Mesendoderm (in vitro differentiated cells): Measurements from ENCODE around the gene NCAPD3.
A peak's percentile ranks its signal among the peaks of the same experiment; 100 is the strongest.

Experiments used
- DNase-seq: peaks from one replicate; pipeline ENCODE4 v3.0.0; 2013
- H2AK5ac ChIP-seq: 2 replicates; pipeline ENCODE4 v1.6.1; 2013; ENCODE audit warnings: low read length, inconsistent platforms
- H2BK120ac ChIP-seq: 2 replicates; pipeline ENCODE4 v1.6.1; 2013; ENCODE audit warnings: low read depth, mild to moderate bottlenecking, low read length, moderate library complexity, mixed read lengths
- H2BK15ac ChIP-seq: replicated peaks from 2 replicates; pipeline ENCODE4 v1.6.1; 2013; ENCODE audit warnings: low read depth, mild to moderate bottlenecking, moderate library complexity
- H2BK5ac ChIP-seq: 2 replicates; pipeline ENCODE4 v1.6.1; 2013; ENCODE audit warnings: low read length, inconsistent platforms
- H3K18ac ChIP-seq: 2 replicates; pipeline ENCODE4 v1.6.1; 2013; ENCODE audit warnings: mild to moderate bottlenecking, low read length, mixed read lengths
- H3K23ac ChIP-seq: one replicate; pipeline ENCODE4 v1.6.1; 2013; ENCODE audit warnings: low read length
- H3K27ac ChIP-seq: 2 replicates; pipeline ENCODE4 v1.5.1; 2013; ENCODE audit warnings: low read depth, mild to moderate bottlenecking, inconsistent platforms, low read length, moderate library complexity
- H3K27me3 ChIP-seq: 2 replicates; pipeline ENCODE4 v1.6.1; 2013; ENCODE audit warnings: low read length, control low read depth, mild to moderate bottlenecking, inconsistent platforms; ENCODE audit not compliant: insufficient read depth, poor library complexity
- H3K36me3 ChIP-seq: 2 replicates; pipeline ENCODE4 v1.6.1; 2013; ENCODE audit warnings: low read length, inconsistent platforms; ENCODE audit not compliant: control insufficient read depth, insufficient read depth
- H3K4ac ChIP-seq: one replicate; pipeline ENCODE4 v1.6.1; 2013; ENCODE audit warnings: low read depth, mild to moderate bottlenecking, low read length, moderate library complexity
- H3K4me1 ChIP-seq: 2 replicates; pipeline ENCODE4 v1.6.1; 2013; ENCODE audit warnings: low read depth, low read length, inconsistent platforms; ENCODE audit not compliant: control insufficient read depth
- H3K4me2 ChIP-seq: 2 replicates; pipeline ENCODE4 v1.6.1; 2013; ENCODE audit warnings: low read length
- H3K4me3 ChIP-seq: 2 replicates; pipeline ENCODE4 v1.5.1; 2013; ENCODE audit warnings: mild to moderate bottlenecking, low read length
- H3K56ac ChIP-seq: one replicate; pipeline ENCODE4 v1.6.1; 2013; ENCODE audit warnings: low read length
- H3K79me1 ChIP-seq: 2 replicates; pipeline ENCODE4 v1.6.1; 2013; ENCODE audit warnings: low read length, inconsistent platforms
- H3K79me2 ChIP-seq: 2 replicates; pipeline ENCODE4 v1.6.1; 2013; ENCODE audit warnings: mild to moderate bottlenecking, low read length; ENCODE audit not compliant: control insufficient read depth, insufficient read depth
- H3K9ac ChIP-seq: 2 replicates; pipeline ENCODE4 v1.6.1; 2013; ENCODE audit warnings: low read length, inconsistent platforms
- H4K5ac ChIP-seq: one replicate; pipeline ENCODE4 v1.6.1; 2013; ENCODE audit warnings: low read length
- H4K8ac ChIP-seq: one replicate; pipeline ENCODE4 v1.6.1; 2013; ENCODE audit warnings: low read depth, mild to moderate bottlenecking, control low read depth, low read length, moderate library complexity
- WGBS: extraction: QIAGEN DNeasy Blood & Tissue Kit; methylation state at CpG from one replicate; pipeline ENCODE4 v1.1.7; 2013; ENCODE audit warnings: low lambda C conversion rate, missing lambda C conversion rate; ENCODE audit not compliant: insufficient coverage; ENCODE audit errors: extremely low coverage; 5-methylcytosine and 5-hydroxymethylcytosine counted together

NCAPD3 gene

GRCh38 chr11:134226806-134227325, 3.1 kb upstream of the NCAPD3 start:
- Histone ChIP-seq H2BK5ac (no peak overlapping the region), H3K36me3 (no peaks in the 10 kb centered on the region), H2AK5ac (no peak overlapping the region), H3K27ac (no peak overlapping the region), H3K4me2 (no peak overlapping the region), H3K9ac (no peak overlapping the region), H2BK15ac (no peak overlapping the region), H3K79me1 (peaks cover 25% of the 10 kb centered on the region), H3K79me2 (peaks cover 17% of the 10 kb centered on the region), H3K4ac (no peak overlapping the region), H4K5ac (no peak overlapping the region), H3K56ac (no peak overlapping the region), H3K4me1 (peaks cover 4% of the 10 kb centered on the region), H3K23ac (no peak overlapping the region), H3K27me3 (no peaks in the 10 kb centered on the region), H4K8ac (no peak overlapping the region), H3K18ac (no peak overlapping the region), H3K4me3 (no peak overlapping the region), H2BK120ac (no peak overlapping the region)
- DNase-seq: no peak
- WGBS: no CpG with 5 or more reads among the region's 5 CpGs

DNA sequence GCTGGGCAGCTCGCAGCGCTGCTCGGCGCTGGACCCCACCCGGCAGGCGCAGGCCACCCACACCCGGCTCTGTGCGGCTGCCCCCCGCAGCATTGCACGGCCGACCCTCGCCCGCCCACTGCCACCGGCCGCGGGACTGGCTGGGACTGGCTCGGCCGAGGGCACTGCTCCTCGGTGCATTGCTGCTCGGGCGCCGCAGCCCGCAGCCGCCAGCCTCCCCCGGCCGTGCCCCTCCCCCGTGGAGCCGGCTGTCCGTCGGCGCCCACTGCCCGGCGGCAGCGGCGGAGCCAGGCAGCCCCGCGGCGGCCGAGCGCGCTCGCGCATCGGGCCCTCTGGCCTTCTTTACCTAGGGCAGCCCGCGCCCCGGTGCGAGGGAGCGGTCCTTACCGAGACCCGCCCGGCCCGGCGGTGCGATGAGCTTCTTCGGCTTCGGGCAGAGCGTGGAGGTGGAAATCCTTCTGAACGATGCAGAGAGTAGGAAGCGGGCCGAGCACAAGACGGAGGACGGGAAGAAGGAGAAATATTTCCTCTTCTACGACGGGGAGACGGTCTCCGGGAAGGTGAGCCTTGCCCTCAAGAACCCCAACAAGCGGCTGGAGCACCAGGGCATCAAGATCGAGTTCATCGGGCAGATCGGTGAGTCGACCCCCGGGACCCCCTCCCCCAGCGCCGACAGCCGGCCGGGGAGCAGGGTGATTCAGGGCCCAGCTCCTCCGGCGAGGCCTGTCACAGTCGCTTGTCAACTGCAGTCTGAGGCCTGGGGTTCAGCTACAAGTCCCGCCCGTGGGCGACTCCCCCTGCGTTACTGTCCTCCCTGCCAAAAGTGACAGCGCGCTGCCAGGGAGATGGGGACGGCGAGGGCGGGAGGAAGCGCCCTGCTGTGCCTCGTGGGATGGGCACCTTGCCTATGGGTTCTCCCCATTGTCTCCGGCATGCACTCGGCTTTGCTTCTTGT, 1.2 kb upstream of the NCAPD3 start:
- WGBS: no CpG with 5 or more reads among the region's 93 CpGs
- Histone ChIP-seq H3K4me2 (peak overlapping the region; percentile 90), H3K4ac (peak overlapping the region; percentile 57), H3K36me3 (no peaks in the 10 kb centered on the region), H3K9ac (peak overlapping the region; percentile 88), H3K4me1 (peaks cover 4% of the 10 kb centered on the region), H3K4me3 (peak overlapping the region; percentile 92), H2BK15ac (no peak overlapping the region), H3K23ac (peak overlapping the region; percentile 19), H2BK120ac (no peak overlapping the region), H2BK5ac (no peak overlapping the region), H2AK5ac (no peak overlapping the region), H3K56ac (peak overlapping the region; percentile 97), H4K8ac (no peak overlapping the region), H3K27me3 (no peaks in the 10 kb centered on the region), H3K18ac (no peak overlapping the region), H3K79me1 (peaks cover 26% of the 10 kb centered on the region), H3K79me2 (peaks cover 19% of the 10 kb centered on the region), H3K27ac (peak overlapping the region; percentile 34), H4K5ac (no peak overlapping the region)
- DNase-seq: peak; percentile 38

- Histone ChIP-seq H3K56ac (peak overlapping the region; percentile 82), H3K4me3 (peak overlapping the region; percentile 86), H4K5ac (no peak overlapping the region), H4K8ac (no peak overlapping the region), H3K79me2 (peaks cover 21% of the 10 kb centered on the region), H3K9ac (peak overlapping the region; percentile 75), H3K36me3 (peaks cover 6% of the 10 kb centered on the region), H3K27me3 (no peaks in the 10 kb centered on the region), H2BK5ac (no peak overlapping the region), H3K18ac (no peak overlapping the region), H2AK5ac (no peak overlapping the region), H3K23ac (no peak overlapping the region), H3K79me1 (peaks cover 30% of the 10 kb centered on the region), H3K4ac (no peak overlapping the region), H3K27ac (no peak overlapping the region), H2BK15ac (no peak overlapping the region), H3K4me1 (peaks cover 4% of the 10 kb centered on the region), H3K4me2 (peak overlapping the region; percentile 97), H2BK120ac (no peak overlapping the region)
- no CpG with 5 or more reads among the region's 5 CpGs for WGBS
- DNase-seq: no peak
Observed at GRCh38 chr11:134223121-134223520, 646 bp downstream of the NCAPD3 start.

DNA sequence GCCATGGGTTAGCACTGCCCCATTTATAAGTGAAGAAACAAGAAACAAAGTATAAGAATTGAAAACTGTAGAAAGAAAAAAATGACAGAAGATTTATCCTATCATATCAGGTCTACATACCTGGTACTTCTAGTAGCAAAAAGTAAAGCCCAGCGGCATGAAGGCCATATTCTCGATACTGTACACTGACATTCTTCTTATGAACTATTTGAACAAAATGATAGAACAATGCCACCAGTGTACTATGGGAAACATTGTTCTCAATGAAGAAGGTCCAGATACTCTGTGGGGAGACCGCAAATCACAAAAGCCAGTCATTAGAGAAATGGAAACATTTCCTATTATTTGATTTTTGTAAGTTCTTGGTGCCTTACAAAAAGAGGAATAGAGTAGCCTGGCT, 7.0 kb downstream of the NCAPD3 start:
- peaks cover 6% of the 10 kb centered on the region for H3K36me3 ChIP-seq

GRCh38 chr11:134215836-134216235, 7.9 kb downstream of the NCAPD3 start:
- no peak overlapping the region for H4K5ac ChIP-seq
- no peak overlapping the region for H2BK120ac ChIP-seq
- no peak overlapping the region for H3K4me3 ChIP-seq
- no peak overlapping the region for H3K56ac ChIP-seq
- H2AK5ac ChIP-seq: no peak overlapping the region
- no peak overlapping the region for H2BK15ac ChIP-seq
- H3K79me1 ChIP-seq: peaks cover 10% of the 10 kb centered on the region
- H3K18ac ChIP-seq: no peak overlapping the region
- no peak overlapping the region for H3K4me2 ChIP-seq
- H3K23ac ChIP-seq: no peak overlapping the region
- peaks cover 6% of the 10 kb centered on the region for H3K36me3 ChIP-seq
- no peak overlapping the region for H4K8ac ChIP-seq
- peaks cover 7% of the 10 kb centered on the region for H3K79me2 ChIP-seq
- no CpG with 5 or more reads among the region's 7 CpGs for WGBS
- no peak overlapping the region for H2BK5ac ChIP-seq
- H3K27me3 ChIP-seq: no peaks in the 10 kb centered on the region
- H3K9ac ChIP-seq: no peak overlapping the region
- no peaks in the 10 kb centered on the region for H3K4me1 ChIP-seq
- no peak overlapping the region for H3K27ac ChIP-seq
- H3K4ac ChIP-seq: no peak overlapping the region
- DNase-seq: no peak

More for the DNA sequence above, 7.0 kb downstream of the NCAPD3 start:
- Histone ChIP-seq H2BK120ac (no peak overlapping the region), H3K79me2 (peaks cover 10% of the 10 kb centered on the region), H3K9ac (no peak overlapping the region), H2BK5ac (no peak overlapping the region), H3K4ac (no peak overlapping the region), H3K4me3 (no peak overlapping the region), H4K8ac (no peak overlapping the region), H3K56ac (no peak overlapping the region), H4K5ac (no peak overlapping the region), H2AK5ac (no peak overlapping the region), H3K4me1 (no peaks in the 10 kb centered on the region), H3K79me1 (peaks cover 11% of the 10 kb centered on the region), H2BK15ac (no peak overlapping the region), H3K4me2 (no peak overlapping the region), H3K27ac (no peak overlapping the region), H3K23ac (no peak overlapping the region), H3K27me3 (no peaks in the 10 kb centered on the region), H3K18ac (no peak overlapping the region)
- WGBS: no CpG with 5 or more reads among the region's 3 CpGs
- DNase-seq: no peak
